Panc1 (cell line): Measurements from ENCODE around the gene USP24. TPM values are rescaled to one million over a fixed set of nuclear protein-coding genes. Genes with fewer than 3 reads are reported as not detected.

Experiments used
- ATAC-seq: fragments of 200-7000 bp; cut with Tn5 transposase; 2 replicates; pipeline ENCODE4 v1.9.1; 2020; ENCODE audit warnings: mild to moderate bottlenecking, moderate library complexity
- BruUV-seq: library from RNA; stranded (reverse); fragments of 400-500 nt; replicated peaks from 2 replicates; lab custom pipeline; 2021; lab: Mats Ljungman, UMichigan
- CTCF ChIA-PET: fragments of 300-600 bp; sonication (Branson Sonifier 250); formaldehyde crosslinking; loops from one replicate; lab custom pipeline; 2022; ENCODE audit warnings: antibody characterized with exemption; lab: Charles Lee
- POLR2A ChIA-PET: fragments of 300-600 bp; sonication (Branson Sonifier 250); formaldehyde crosslinking; loops from one replicate; lab custom pipeline; 2022; ENCODE audit warnings: antibody characterized with exemption; lab: Charles Lee
- DNase-seq: peaks from one replicate; pipeline ENCODE4 v3.0.0-alpha.2; 2010; ENCODE audit warnings: low read depth, low spot score
- H3K27ac ChIP-seq: 2 replicates; pipeline ENCODE4 v1.5.1; 2011; ENCODE audit warnings: mild to moderate bottlenecking, low read length, inconsistent platforms
- H3K27me3 ChIP-seq: fragments of 200-500 bp; sonication (Bioruptor generic); 2 replicates; pipeline ENCODE4 v1.6.0; 2014; ENCODE audit warnings: low read length, inconsistent platforms; ENCODE audit not compliant: control insufficient read depth, insufficient read depth
- H3K36me3 ChIP-seq: fragments of 200-500 bp; sonication (Bioruptor generic); 2 replicates; pipeline ENCODE4 v1.5.1; 2014; ENCODE audit warnings: inconsistent platforms, mild to moderate bottlenecking, low read length, moderate library complexity; ENCODE audit not compliant: control insufficient read depth, insufficient read depth
- H3K4me1 ChIP-seq: 2 replicates; pipeline ENCODE4 v1.5.1; 2011; ENCODE audit warnings: inconsistent platforms, mild to moderate bottlenecking, low read length, moderate library complexity; ENCODE audit not compliant: control insufficient read depth, insufficient read depth
- H3K4me3 ChIP-seq, 2 experiments: 2 replicates each; pipeline ENCODE4 v1.5.1; 2011 to 2012; ENCODE audit warnings: low read depth in 2 of 2, low read length in 2 of 2, mild to moderate bottlenecking in 2 of 2, inconsistent platforms in 1 of 2, moderate library complexity in 1 of 2
- H3K9me3 ChIP-seq: fragments of 200-500 bp; sonication (Bioruptor generic); 2 replicates; pipeline ENCODE4 v1.5.1; 2014; ENCODE audit warnings: low read depth, mild to moderate bottlenecking, inconsistent platforms, low read length, moderate library complexity; ENCODE audit not compliant: control insufficient read depth, insufficient read depth
- CTCF ChIP-seq: fragments of 450-650 bp; IDR thresholded peaks from 2 replicates; pipeline ENCODE4 v1.5.1; 2017; ENCODE audit warnings: mild to moderate bottlenecking
- POLR2AphosphoS5 ChIP-seq: IDR thresholded peaks from 2 replicates; pipeline ENCODE4 v1.6.1; 2012; ENCODE audit warnings: mild to moderate bottlenecking, low read depth, low read length, moderate library complexity
- REST ChIP-seq, 2 experiments: IDR thresholded peaks; 2 replicates each; pipeline ENCODE4 v1.6.1; 2011 to 2012; ENCODE audit warnings: low read depth in 2 of 2, control low read depth in 1 of 2, low read length in 1 of 2, mild to moderate bottlenecking in 1 of 2, moderate library complexity in 1 of 2; ENCODE audit not compliant: insufficient read depth in 1 of 2
- SIN3A ChIP-seq: IDR thresholded peaks from 2 replicates; pipeline ENCODE4 v1.6.1; 2012; ENCODE audit warnings: low read depth, mild to moderate bottlenecking, low read length, moderate library complexity, borderline replicate concordance; ENCODE audit not compliant: insufficient read depth
- TCF7L2 ChIP-seq: IDR thresholded peaks from 2 replicates; pipeline ENCODE4 v1.6.1; 2011; ENCODE audit warnings: mild to moderate bottlenecking, low read depth, low read length, inconsistent platforms
- in situ Hi-C: cut with HindIII; loops from 2 replicates; pipeline ENCODE4 v1.10.0; 2016; ENCODE audit warnings: low sequenced_read_pairs, low pct_unique_long_range_greater_than_20kb
- intact Hi-C: fragments of 100-400 bp; cut with micrococcal nuclease; formaldehyde crosslinking; loops from one replicate; pipeline ENCODE4 v1.10.0; 2022; ENCODE audit not compliant: unreplicated experiment
- total RNA-seq: library from RNA; stranded (reverse); gene quantifications from one replicate; pipeline ENCODE4 v1.2.1, GENCODE V29; 2021; ENCODE audit not compliant: unreplicated experiment

The USP24 gene
- total RNA-seq, 1 experiment from 2014 or later, result 52.2 TPM

GRCh38 chr1:55172687-55173086 is 42.5 kb downstream of the USP24 start:
- H3K27me3 ChIP-seq, result no peaks in the 10 kb centered on the region
- H3K4me3 ChIP-seq, result no peak overlapping the region
- no peak overlapping the region for H3K27ac ChIP-seq
- peaks cover 21% of the 10 kb centered on the region for H3K36me3 ChIP-seq
- no TSS peak for BruUV-seq
- TF ChIP-seq POLR2AphosphoS5 (no peak), SIN3A (no peak), CTCF (no peak), REST (IDR thresholded peaks at IDR 0.05; ENCODE audit: insufficient read depth in 1 of 2, low read depth in 2 of 2, low read length in 1 of 2) (no peak), TCF7L2 (no peak)
- ChIA-PET CTCF (no interaction called here), POLR2A (no interaction called here)
- intact Hi-C loops (no loop called here), in situ Hi-C loops (no loop called here)
- ATAC-seq (no peak), DNase-seq (no peak)
- no peaks in the 10 kb centered on the region; the same call in 1 of the 2 replicates for H3K4me1 ChIP-seq
- H3K9me3 ChIP-seq, result no peaks in the 10 kb centered on the region

- H3K27ac ChIP-seq, result no peak overlapping the region
- ATAC-seq (no peak), DNase-seq (no peak)
- no peak overlapping the region for H3K4me3 ChIP-seq
- no peaks in the 10 kb centered on the region; the same call in 1 of the 2 replicates for H3K4me1 ChIP-seq
- ChIA-PET CTCF (no interaction called here), POLR2A (no interaction called here)
- H3K27me3 ChIP-seq, result no peaks in the 10 kb centered on the region
- in situ Hi-C loops (no loop called here), intact Hi-C loops (no loop called here)
- no TSS peak for BruUV-seq
- TF ChIP-seq SIN3A (no peak), TCF7L2 (no peak), REST (IDR thresholded peaks at IDR 0.05; ENCODE audit: insufficient read depth in 1 of 2, low read depth in 2 of 2, low read length in 1 of 2) (0 out of 4 replicates have a peak, but pooled peaks of 1 of the 2 experiments have one; percentile 41), CTCF (no peak)
- H3K36me3 ChIP-seq, result peaks cover 21% of the 10 kb centered on the region
- no peaks in the 10 kb centered on the region for H3K9me3 ChIP-seq
These were observed 42.9 kb downstream of the USP24 start for GRCh38 chr1:55172272-55172671.
